Endothelial cell of umbilical vein (primary cell): ENCODE measurements around the gene TMEM19. TPM values are rescaled to one million over a fixed set of nuclear protein-coding genes. Genes with fewer than 3 reads are reported as not detected.

Experiments used
- BruUV-seq: library from RNA; stranded (reverse); fragments of 400-500 nt; replicated peaks from 2 replicates; lab custom pipeline; 2021; lab: Mats Ljungman, UMichigan
- CTCF ChIA-PET: fragments of 300-600, 350-600 bp; sonication (Branson Sonifier 250); formaldehyde crosslinking; loops from one replicate; lab custom pipeline; 2021; ENCODE audit warnings: antibody characterized with exemption, inconsistent platforms; lab: Charles Lee
- POLR2A ChIA-PET: fragments of 300-600, 350-600 bp; sonication (Branson Sonifier 250); formaldehyde crosslinking; loops from one replicate; lab custom pipeline; 2021; ENCODE audit warnings: antibody characterized with exemption, inconsistent platforms; lab: Charles Lee
- DNase-seq: peaks from one replicate; pipeline ENCODE4 v3.0.0-alpha.2; 2011; ENCODE audit warnings: low read depth, low spot score
- FAIRE-seq: peaks from 2 replicates; lab custom pipeline; 2011; peaks lifted over from hg19 to GRCh38; lab: Jason Lieb, UNC
- H2AFZ ChIP-seq: 2 replicates; pipeline ENCODE4 v1.6.0; 2012; ENCODE audit warnings: low read depth, low read length, control low read depth, inconsistent platforms
- H3K27ac ChIP-seq: 2 replicates; pipeline ENCODE4 v1.5.1; 2011; ENCODE audit warnings: low read depth, mild to moderate bottlenecking, control low read depth, low read length, moderate library complexity; ENCODE audit not compliant: insufficient read depth
- H3K27me3 ChIP-seq, 2 experiments: 2 replicates each; pipeline versions ENCODE4 v1.6.0 to v1.6.1; 2011; ENCODE audit warnings: low read length in 2 of 2, mixed read lengths in 1 of 2; ENCODE audit not compliant: control insufficient read depth in 2 of 2, insufficient read depth in 2 of 2
- H3K36me3 ChIP-seq, 2 experiments: 2 replicates in 1 of 2; 3 replicates in 1 of 2; pipeline ENCODE4 v1.5.1; 2011; ENCODE audit warnings: low read length in 2 of 2, mild to moderate bottlenecking in 1 of 2, moderate library complexity in 1 of 2; ENCODE audit not compliant: control insufficient read depth in 2 of 2, insufficient read depth in 2 of 2; ENCODE audit errors: extremely low read depth in 1 of 2
- H3K4me1 ChIP-seq: 3 replicates; pipeline ENCODE4 v1.5.1; 2011; ENCODE audit warnings: mild to moderate bottlenecking, low read length; ENCODE audit not compliant: control insufficient read depth, insufficient read depth; ENCODE audit errors: extremely low read depth
- H3K4me2 ChIP-seq: 2 replicates; pipeline ENCODE4 v1.6.1; 2011; ENCODE audit warnings: low read length, control low read depth, mixed read lengths; ENCODE audit not compliant: insufficient read depth
- H3K4me3 ChIP-seq, 3 experiments: fragments of 200-600 bp in 1 of 3; sonication (generic), shearing (Covaris generic) in 1 of 3; replicated peaks in 1 of 3; 2 replicates each; pipeline ENCODE4 v1.5.1; 2011 to 2016; ENCODE audit warnings: control low read depth in 3 of 3, low read length in 3 of 3, mild to moderate bottlenecking in 2 of 3, inconsistent platforms in 1 of 3, low read depth in 1 of 3, moderate library complexity in 1 of 3; ENCODE audit not compliant: insufficient read depth in 1 of 3
- H3K79me2 ChIP-seq: 2 replicates; pipeline ENCODE4 v1.6.0; 2012; ENCODE audit warnings: low read length, inconsistent platforms; ENCODE audit not compliant: control insufficient read depth, insufficient read depth
- H3K9ac ChIP-seq: replicated peaks from 2 replicates; pipeline ENCODE3; 2011; ENCODE audit warnings: low read length, control low read depth; ENCODE audit not compliant: insufficient read depth; ENCODE audit errors: extremely low read depth
- H3K9me1 ChIP-seq: replicated peaks from 3 replicates; pipeline ENCODE4 v1.6.0; 2011; ENCODE audit warnings: mild to moderate bottlenecking, low read length; ENCODE audit not compliant: control insufficient read depth, insufficient read depth; ENCODE audit errors: extremely low read depth
- H3K9me3 ChIP-seq: replicated peaks from 2 replicates; pipeline ENCODE4 v1.5.1; 2012; ENCODE audit warnings: low read length, inconsistent platforms; ENCODE audit not compliant: control insufficient read depth, insufficient read depth
- H4K20me1 ChIP-seq: replicated peaks from 2 replicates; pipeline ENCODE3; 2011; ENCODE audit warnings: mild to moderate bottlenecking, low read length; ENCODE audit not compliant: control insufficient read depth, insufficient read depth; ENCODE audit errors: extremely low read depth
- EZH2 ChIP-seq: IDR thresholded peaks from 2 replicates; pipeline ENCODE4 v1.6.1; 2012; ENCODE audit warnings: borderline replicate concordance, low read depth, mild to moderate bottlenecking, moderate library complexity, low read length, inconsistent platforms; ENCODE audit not compliant: severe bottlenecking
- FOS ChIP-seq: IDR thresholded peaks from 2 replicates; pipeline ENCODE4 v1.6.1; 2011; ENCODE audit warnings: mild to moderate bottlenecking, low read length, moderate library complexity, borderline replicate concordance; ENCODE audit not compliant: insufficient read depth
- GATA2 ChIP-seq: IDR thresholded peaks from 2 replicates; pipeline ENCODE4 v1.7.0; 2011; ENCODE audit warnings: low read depth, mild to moderate bottlenecking, moderate library complexity, mixed read lengths, low read length; ENCODE audit not compliant: insufficient read length, insufficient read depth
- JUN ChIP-seq: IDR thresholded peaks from 2 replicates; pipeline ENCODE4 v1.6.1; 2011; ENCODE audit warnings: borderline replicate concordance, low read depth; ENCODE audit not compliant: insufficient read length, insufficient read depth
- MYC ChIP-seq: IDR thresholded peaks from one replicate; pipeline ENCODE4 v1.6.1; 2011; ENCODE audit warnings: mild to moderate bottlenecking, low read depth, low read length
- POLR2A ChIP-seq: IDR thresholded peaks from 2 replicates; pipeline ENCODE4 v1.6.1; 2012; ENCODE audit warnings: low read depth, mild to moderate bottlenecking, control low read depth, low read length
- POLR2AphosphoS5 ChIP-seq: IDR thresholded peaks from 2 replicates; pipeline ENCODE4 v1.6.1; 2012; ENCODE audit warnings: low read depth, mild to moderate bottlenecking, control low read depth, low read length, moderate library complexity; ENCODE audit not compliant: insufficient read depth
- dilution Hi-C: fragments of 300-500 bp; cut with MboI; formaldehyde crosslinking; loops from one replicate; pipeline ENCODE4 v1.15.0; 2019; ENCODE audit warnings: low sequenced_read_pairs; ENCODE audit not compliant: extremely low pct_ligation_motif_present
- intact Hi-C: fragments of 100-400 bp; cut with micrococcal nuclease; formaldehyde crosslinking; loops from one replicate; pipeline ENCODE4 v1.10.0; 2022
- polyA plus RNA-seq, 4 experiments: library from polyadenylated mRNA; depleted of rRNA in 3 of 4; stranded (reverse) in 3 of 4; unstranded in 1 of 4; fragments of >200 nt; gene quantifications; 2 replicates each; pipeline versions ENCODE4 v1.2.1 to v1.2.3, GENCODE V29; 2011 to 2012; ENCODE audit warnings: missing spikeins in 1 of 4
- total RNA-seq: library from RNA; stranded (reverse); gene quantifications from 2 replicates; pipeline ENCODE4 v1.2.3, GENCODE V29; 2021
- TF ChIP-seq, protein P1 (sequence below): IDR thresholded peaks from 2 replicates; pipeline ENCODE4 v1.6.1; 2011; ENCODE audit not compliant: insufficient read depth, insufficient read length
- TF ChIP-seq, protein P2 (sequence below), 2 donors: IDR thresholded peaks; 1 replicate in 1 of 2; 2 replicates in 1 of 2; pipeline ENCODE4 v1.5.1; 2011; ENCODE audit warnings: low read length in 2 of 2, mild to moderate bottlenecking in 2 of 2, moderate library complexity in 2 of 2, control low read depth in 1 of 2, inconsistent platforms in 1 of 2, low read depth in 1 of 2; ENCODE audit not compliant: insufficient read depth in 1 of 2; ENCODE audit errors: extremely low read depth in 1 of 2

The TMEM19 gene
- total and polyA plus RNA-seq, 2 donors (not counting 3 experiments of a cell fraction or from before 2014, with no cell fraction given) = 20.4 to 23.8 TPM

DNA sequence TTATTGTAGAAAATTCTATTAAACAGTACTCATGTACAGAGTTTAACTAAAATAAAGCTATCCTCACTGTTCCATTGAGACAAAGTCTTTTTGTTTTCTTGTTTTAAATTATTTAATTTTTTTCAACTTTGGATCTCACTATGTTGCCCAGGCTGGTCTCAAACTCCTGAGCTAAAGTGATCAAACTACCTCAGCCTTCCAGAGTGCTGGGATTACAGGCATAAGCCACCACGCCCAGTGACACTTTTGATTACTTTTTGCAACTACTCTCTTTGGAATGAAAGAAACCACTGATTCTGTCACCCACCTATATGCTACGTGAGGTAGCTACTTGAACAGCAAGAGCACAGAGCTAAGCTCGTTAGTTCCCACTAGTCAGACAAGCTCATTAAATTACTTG is 39.4 kb upstream of the TMEM19 start:
- Histone ChIP-seq H3K27me3 (no peaks in the 10 kb centered on the region), H3K79me2 (peaks cover 52% of the 10 kb centered on the region), H3K27ac (no peak overlapping the region), H2AFZ (no peak overlapping the region), H3K4me1 (no peaks in the 10 kb centered on the region), H3K4me3 (no peak overlapping the region), H3K36me3 (peaks cover 3 to 33% of the 10 kb centered on the region in 2 experiments), H3K9me1 (no peaks in the 10 kb centered on the region), H3K9ac (no peak overlapping the region), H3K4me2 (no peak overlapping the region), H3K9me3 (no peaks in the 10 kb centered on the region), H4K20me1 (no peaks in the 10 kb centered on the region)
- ChIA-PET POLR2A (no interaction called here), CTCF (interaction anchor here (0.9 to 4.4 kb wide), 7 partner anchors 10 to 101 kb away, joined by 3 to 42 read pairs (median 4); no protein-coding TSS in a partner anchor)
- dilution Hi-C loops = no loop called here
- TF ChIP-seq MYC = no peak
- TF ChIP-seq GATA2 = no peak
- no peak for TF ChIP-seq POLR2A
- no peak for TF ChIP-seq JUN
- TF ChIP-seq POLR2AphosphoS5 = no peak
- TF ChIP-seq, protein P1, sequence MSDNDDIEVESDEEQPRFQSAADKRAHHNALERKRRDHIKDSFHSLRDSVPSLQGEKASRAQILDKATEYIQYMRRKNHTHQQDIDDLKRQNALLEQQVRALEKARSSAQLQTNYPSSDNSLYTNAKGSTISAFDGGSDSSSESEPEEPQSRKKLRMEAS = no peak
- TF ChIP-seq FOS = no peak
- TF ChIP-seq, protein P2, sequence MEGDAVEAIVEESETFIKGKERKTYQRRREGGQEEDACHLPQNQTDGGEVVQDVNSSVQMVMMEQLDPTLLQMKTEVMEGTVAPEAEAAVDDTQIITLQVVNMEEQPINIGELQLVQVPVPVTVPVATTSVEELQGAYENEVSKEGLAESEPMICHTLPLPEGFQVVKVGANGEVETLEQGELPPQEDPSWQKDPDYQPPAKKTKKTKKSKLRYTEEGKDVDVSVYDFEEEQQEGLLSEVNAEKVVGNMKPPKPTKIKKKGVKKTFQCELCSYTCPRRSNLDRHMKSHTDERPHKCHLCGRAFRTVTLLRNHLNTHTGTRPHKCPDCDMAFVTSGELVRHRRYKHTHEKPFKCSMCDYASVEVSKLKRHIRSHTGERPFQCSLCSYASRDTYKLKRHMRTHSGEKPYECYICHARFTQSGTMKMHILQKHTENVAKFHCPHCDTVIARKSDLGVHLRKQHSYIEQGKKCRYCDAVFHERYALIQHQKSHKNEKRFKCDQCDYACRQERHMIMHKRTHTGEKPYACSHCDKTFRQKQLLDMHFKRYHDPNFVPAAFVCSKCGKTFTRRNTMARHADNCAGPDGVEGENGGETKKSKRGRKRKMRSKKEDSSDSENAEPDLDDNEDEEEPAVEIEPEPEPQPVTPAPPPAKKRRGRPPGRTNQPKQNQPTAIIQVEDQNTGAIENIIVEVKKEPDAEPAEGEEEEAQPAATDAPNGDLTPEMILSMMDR (IDR thresholded peaks at IDR 0.05; ENCODE audit: extremely low read depth in 1 of 2, insufficient read depth in 1 of 2, low read depth in 1 of 2, low read length in 2 of 2) = no peak
- TF ChIP-seq EZH2 = no peak
- FAIRE-seq (no peak), DNase-seq (no peak)
- intact Hi-C loops = loop anchor here (5.0 kb wide), 1 partner anchor 34 kb away; no protein-coding TSS in a partner anchor
- BruUV-seq = no TSS peak
